Cardiac muscle cell (in vitro differentiated cells and primary cell): ENCODE results near the gene GAD1. TPM values are rescaled to one million over a fixed set of nuclear protein-coding genes. Genes with fewer than 3 reads are reported as not detected.

Experiments
- DNase-seq, 2 donors: peaks; one replicate each; pipeline versions ENCODE4 v3.0.0 to v3.0.0-alpha.2; 2010 to 2017; ENCODE audit warnings: low read depth in 1 of 2, low spot score in 1 of 2
- H3K27ac ChIP-seq: fragments of 200-600 bp; sonication (generic); 2 replicates; pipeline ENCODE4 v1.5.1; 2016
- H3K27me3 ChIP-seq: fragments of 200-600 bp; sonication (generic); 2 replicates; pipeline ENCODE4 v1.6.0; 2016; ENCODE audit warnings: control low read depth
- H3K36me3 ChIP-seq: fragments of 200-600 bp; sonication (generic); 2 replicates; pipeline ENCODE4 v1.5.1; 2016; ENCODE audit warnings: control low read depth
- H3K4me1 ChIP-seq: fragments of 200-600 bp; sonication (generic); 2 replicates; pipeline ENCODE4 v1.8.1; 2017; ENCODE audit warnings: low read depth, mild to moderate bottlenecking, mixed run types
- H3K4me3 ChIP-seq: fragments of 200-600 bp; sonication (generic); 2 replicates; pipeline ENCODE4 v1.5.1; 2016; ENCODE audit warnings: mild to moderate bottlenecking
- H3K9me3 ChIP-seq: fragments of 200-600 bp; sonication (generic); 2 replicates; pipeline ENCODE4 v1.5.1; 2017; ENCODE audit warnings: low read depth, mild to moderate bottlenecking, control low read depth
- polyA plus RNA-seq: library from polyadenylated mRNA; unstranded; fragments of >200 nt; fragmentation: Nextera tagmentation; extraction: Ambion mirVana; gene quantifications from 2 replicates; pipeline ENCODE4 v1.2.1, GENCODE V29; 2016
- total RNA-seq: library from RNA; depleted of rRNA; stranded (reverse); fragments of >200 nt; gene quantifications from 2 replicates; pipeline ENCODE4 v1.2.3, GENCODE V29; 2016
- TF ChIP-seq, protein P1 (sequence below): IDR thresholded peaks from 2 replicates; pipeline ENCODE4 v1.5.1; 2012; ENCODE audit warnings: low read depth, mild to moderate bottlenecking, low read length

The GAD1 gene
- total and polyA plus RNA-seq, 2 experiments from 2014 or later = 0.12 to 0.39 TPM

DNA sequence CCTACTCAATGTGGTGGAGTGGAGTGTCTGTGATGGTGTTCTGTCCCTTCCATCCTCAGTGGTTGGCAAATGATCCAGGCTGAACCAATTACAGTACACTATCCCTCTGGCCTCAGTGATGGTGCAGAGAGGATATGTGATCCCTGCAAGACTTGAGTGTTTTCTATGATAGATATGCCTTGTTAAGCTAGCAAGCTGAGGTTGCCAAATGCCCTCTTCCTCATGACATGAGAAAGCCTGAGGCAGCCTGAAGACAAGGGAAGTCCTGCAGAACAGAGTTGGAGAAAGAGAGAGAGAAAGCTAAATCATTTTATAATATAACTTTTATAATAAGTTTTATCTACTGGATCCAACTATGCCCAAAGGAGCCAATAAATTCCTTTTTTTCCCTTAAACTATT, 70.8 kb downstream of the GAD1 start:
- H3K36me3 ChIP-seq = no peaks in the 10 kb centered on the region
- TF ChIP-seq, protein P1, sequence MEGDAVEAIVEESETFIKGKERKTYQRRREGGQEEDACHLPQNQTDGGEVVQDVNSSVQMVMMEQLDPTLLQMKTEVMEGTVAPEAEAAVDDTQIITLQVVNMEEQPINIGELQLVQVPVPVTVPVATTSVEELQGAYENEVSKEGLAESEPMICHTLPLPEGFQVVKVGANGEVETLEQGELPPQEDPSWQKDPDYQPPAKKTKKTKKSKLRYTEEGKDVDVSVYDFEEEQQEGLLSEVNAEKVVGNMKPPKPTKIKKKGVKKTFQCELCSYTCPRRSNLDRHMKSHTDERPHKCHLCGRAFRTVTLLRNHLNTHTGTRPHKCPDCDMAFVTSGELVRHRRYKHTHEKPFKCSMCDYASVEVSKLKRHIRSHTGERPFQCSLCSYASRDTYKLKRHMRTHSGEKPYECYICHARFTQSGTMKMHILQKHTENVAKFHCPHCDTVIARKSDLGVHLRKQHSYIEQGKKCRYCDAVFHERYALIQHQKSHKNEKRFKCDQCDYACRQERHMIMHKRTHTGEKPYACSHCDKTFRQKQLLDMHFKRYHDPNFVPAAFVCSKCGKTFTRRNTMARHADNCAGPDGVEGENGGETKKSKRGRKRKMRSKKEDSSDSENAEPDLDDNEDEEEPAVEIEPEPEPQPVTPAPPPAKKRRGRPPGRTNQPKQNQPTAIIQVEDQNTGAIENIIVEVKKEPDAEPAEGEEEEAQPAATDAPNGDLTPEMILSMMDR = no peak
- no peaks in the 10 kb centered on the region for H3K9me3 ChIP-seq
- no peaks in the 10 kb centered on the region for H3K4me1 ChIP-seq
- no peak overlapping the region for H3K27ac ChIP-seq
- DNase-seq = no peak
- H3K27me3 ChIP-seq = no peaks in the 10 kb centered on the region
- no peak overlapping the region for H3K4me3 ChIP-seq

DNA sequence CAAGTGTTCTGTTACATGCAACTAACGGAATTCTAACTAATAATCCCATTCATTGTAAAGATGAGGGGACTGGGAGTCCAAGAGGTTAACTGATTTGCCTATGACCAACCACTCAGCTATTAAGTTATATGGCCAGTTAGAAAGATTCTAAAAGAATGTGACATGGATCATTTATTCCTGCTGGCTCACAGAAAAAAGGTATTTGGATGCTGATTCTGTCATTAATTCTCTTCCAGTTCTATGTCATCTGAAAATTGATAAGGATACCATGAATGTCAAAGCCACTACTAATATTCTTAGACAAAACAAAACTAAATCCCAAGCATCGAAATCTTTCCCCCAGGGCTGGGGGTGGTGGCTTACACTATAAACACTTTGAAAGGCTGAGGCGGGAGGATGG, 71.2 kb downstream of the GAD1 start:
- H3K27ac ChIP-seq = no peak overlapping the region
- TF ChIP-seq, protein P1 = no peak
- H3K4me1 ChIP-seq = no peaks in the 10 kb centered on the region
- DNase-seq = no peak
- H3K27me3 ChIP-seq = no peaks in the 10 kb centered on the region
- no peaks in the 10 kb centered on the region for H3K9me3 ChIP-seq
- no peaks in the 10 kb centered on the region for H3K36me3 ChIP-seq
- no peak overlapping the region for H3K4me3 ChIP-seq

- Histone ChIP-seq H3K36me3 (no peaks in the 10 kb centered on the region), H3K9me3 (no peaks in the 10 kb centered on the region), H3K27ac (no peak overlapping the region), H3K27me3 (no peaks in the 10 kb centered on the region), H3K4me3 (no peak overlapping the region), H3K4me1 (no peaks in the 10 kb centered on the region)
- no peak for DNase-seq
- TF ChIP-seq, protein P1 = no peak
Measured at GRCh38 chr2:170891893-170892292, 75.2 kb downstream of the GAD1 start.

- Histone ChIP-seq H3K9me3 (no peaks in the 10 kb centered on the region), H3K27me3 (no peaks in the 10 kb centered on the region), H3K4me3 (no peak overlapping the region), H3K27ac (no peak overlapping the region), H3K4me1 (no peaks in the 10 kb centered on the region), H3K36me3 (no peaks in the 10 kb centered on the region)
- TF ChIP-seq, protein P1 = no peak
- no peak for DNase-seq
Measured at GRCh38 chr2:170892391-170892951, 75.8 kb downstream of the GAD1 start.

DNA sequence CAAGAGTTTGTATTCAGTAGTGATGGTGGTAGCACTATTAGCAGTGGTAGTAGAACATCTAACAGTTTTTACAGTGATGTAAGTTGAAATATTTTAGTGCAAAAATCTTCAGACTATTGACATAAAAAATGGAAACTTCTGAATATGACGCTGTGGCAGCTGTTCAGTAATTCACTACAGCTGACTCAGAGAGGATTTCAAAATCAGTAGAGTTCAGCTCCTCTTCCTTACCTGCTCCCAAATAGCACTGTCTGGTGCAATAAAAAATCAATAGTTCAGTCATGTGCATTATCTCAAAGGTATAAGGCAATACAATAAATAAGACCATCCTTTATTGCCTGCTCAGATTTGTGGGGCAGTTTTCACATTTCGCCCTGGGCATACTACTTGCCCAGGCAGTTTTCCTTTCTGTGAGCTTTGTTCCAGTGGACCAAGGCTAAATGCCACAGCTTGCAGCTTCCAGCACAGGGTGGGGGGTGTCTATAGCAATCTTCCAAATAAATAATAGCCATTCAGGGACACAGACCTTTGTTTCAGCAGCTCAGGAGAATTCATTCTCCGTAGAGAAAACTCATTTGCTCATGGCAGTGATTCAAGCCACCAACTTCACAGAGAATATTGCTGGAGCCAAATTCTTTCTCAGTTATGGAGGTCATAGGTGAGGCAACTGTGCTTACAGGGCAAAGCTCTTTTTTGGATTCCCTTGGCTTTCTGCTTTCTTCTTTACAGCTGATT, 78.5 kb downstream of the GAD1 start:
- TF ChIP-seq, protein P1 = no peak
- no peaks in the 10 kb centered on the region for H3K27me3 ChIP-seq
- no peaks in the 10 kb centered on the region for H3K36me3 ChIP-seq
- DNase-seq = peak in 1 of 2 donors; percentile 6
- H3K4me3 ChIP-seq = no peak overlapping the region
- no peak overlapping the region for H3K27ac ChIP-seq
- no peaks in the 10 kb centered on the region for H3K4me1 ChIP-seq
- H3K9me3 ChIP-seq = no peaks in the 10 kb centered on the region
